Retinal pigment epithelial cell (primary cell): ENCODE measurements around the gene NDOR1.

Experiments
- DNase-seq: peaks from one replicate; pipeline ENCODE4 v3.0.0-alpha.2; 2010; ENCODE audit warnings: low read depth
- H3K4me3 ChIP-seq: 2 replicates; pipeline ENCODE4 v1.5.1; 2011; ENCODE audit warnings: mild to moderate bottlenecking, low read length, control low read depth, moderate library complexity
- CTCF ChIP-seq: conservative IDR thresholded peaks from 2 replicates; pipeline ENCODE4 v1.5.1; 2011; ENCODE audit warnings: low read depth, low read length, control low read depth, inconsistent platforms

NDOR1 gene

DNA sequence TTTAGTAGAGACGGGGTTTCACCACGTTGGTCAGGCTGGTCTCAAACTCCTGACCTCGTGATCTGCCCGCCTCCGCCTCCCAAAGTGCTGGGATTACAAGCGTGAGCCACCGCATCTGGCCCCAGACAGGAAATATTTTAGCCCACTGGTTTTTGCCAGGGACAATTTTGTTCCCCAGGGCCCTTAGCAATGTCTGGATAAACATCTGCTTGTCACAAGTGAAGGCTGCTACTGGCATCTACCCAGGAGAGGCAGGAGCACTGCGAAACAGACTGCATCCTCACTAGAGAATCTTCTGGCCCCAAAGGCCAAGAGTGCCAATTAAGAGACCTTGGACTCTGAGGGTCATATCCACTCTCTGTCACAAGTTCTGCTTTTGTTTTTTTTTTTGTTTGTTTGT is 2.5 kb upstream of the NDOR1 start:
- no peak for TF ChIP-seq CTCF
- DNase-seq, result no peak
- H3K4me3 ChIP-seq, result no peak overlapping the region

DNA sequence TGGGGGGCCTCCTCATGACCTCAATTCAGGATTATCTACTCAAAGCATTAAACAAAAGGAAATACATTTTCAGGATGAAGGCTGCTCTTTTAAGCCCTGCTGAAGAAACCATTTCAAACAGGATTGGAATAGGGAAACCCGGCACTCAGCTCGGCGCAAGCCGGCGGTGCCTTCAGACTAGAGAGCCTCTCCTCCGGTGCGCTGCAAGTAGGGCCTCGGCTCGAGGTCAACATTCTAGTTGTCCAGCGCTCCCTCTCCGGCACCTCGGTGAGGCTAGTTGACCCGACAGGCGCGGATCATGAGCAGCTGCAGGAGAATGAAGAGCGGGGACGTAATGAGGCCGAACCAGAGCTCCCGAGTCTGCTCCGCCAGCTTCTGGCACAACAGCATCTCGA is 772 bp upstream of the NDOR1 start:
- no peak for TF ChIP-seq CTCF
- no peak for DNase-seq
- H3K4me3 ChIP-seq, result peak overlapping the region; percentile 86

GRCh38 chr9:137206602-137207001 is 1.1 kb downstream of the NDOR1 start:
- DNase-seq, result no peak
- no peak for TF ChIP-seq CTCF
- peak overlapping the region; percentile 86 for H3K4me3 ChIP-seq

DNA sequence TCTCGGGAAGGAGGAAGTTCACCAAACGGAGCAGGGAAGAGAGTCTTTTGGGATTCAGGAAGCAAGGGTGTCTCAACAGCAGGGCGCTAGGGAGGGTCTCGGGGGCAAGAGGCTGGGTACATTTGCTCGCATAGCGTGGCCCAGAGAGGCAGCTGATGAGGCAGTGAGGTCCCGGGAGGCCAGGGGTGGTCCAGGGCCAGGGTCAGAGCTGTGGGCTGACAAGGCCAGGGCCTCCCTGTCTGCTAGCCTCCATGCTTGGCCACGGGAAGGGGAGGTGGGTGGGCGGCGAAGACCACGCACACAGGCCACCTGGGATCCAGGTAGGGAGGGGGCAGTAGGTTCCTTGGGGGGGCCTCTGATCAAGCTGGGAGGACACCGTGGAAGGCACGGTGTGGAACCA is 6.0 kb downstream of the NDOR1 start:
- TF ChIP-seq CTCF, result no peak
- DNase-seq, result no peak
- no peak overlapping the region for H3K4me3 ChIP-seq

GRCh38 chr9:137212520-137212919 is 7.0 kb downstream of the NDOR1 start:
- no peak overlapping the region for H3K4me3 ChIP-seq
- no peak for DNase-seq
- TF ChIP-seq CTCF, result no peak

GRCh38 chr9:137213160-137214060 is 7.9 kb downstream of the NDOR1 start:
- no peak for DNase-seq
- H3K4me3 ChIP-seq, result no peak overlapping the region
- peak; percentile 28 for TF ChIP-seq CTCF

DNA sequence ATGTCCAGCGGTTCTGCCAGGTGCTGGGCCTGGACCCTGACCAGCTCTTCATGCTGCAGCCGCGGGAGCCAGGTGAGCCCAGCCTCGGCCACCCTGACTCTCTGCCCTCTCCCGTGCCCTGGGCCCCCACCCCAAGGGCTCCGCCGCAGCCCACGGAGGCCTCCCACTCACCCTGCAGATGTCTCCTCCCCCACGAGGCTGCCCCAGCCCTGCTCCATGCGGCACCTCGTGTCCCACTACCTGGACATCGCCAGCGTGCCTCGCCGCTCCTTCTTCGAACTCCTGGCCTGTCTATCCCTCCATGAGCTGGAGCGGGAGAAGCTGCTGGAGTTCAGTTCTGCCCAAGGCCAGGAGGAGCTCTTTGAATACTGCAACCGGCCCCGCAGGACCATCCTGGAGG is 9.1 kb downstream of the NDOR1 start:
- no peak overlapping the region for H3K4me3 ChIP-seq
- TF ChIP-seq CTCF, result no peak
- DNase-seq, result no peak
